NOMO-1 (cell line): ENCODE data around the gene GATAD2B.
"Not testable (repeated sequence)": the region's sequence is repeated elsewhere in the genome, so short reads cannot be mapped to it uniquely, and the experiment has no call there.

ENCODE experiments used
- DNase-seq, 2 experiments: peaks; one replicate each; lab custom pipeline; 2025; ENCODE audit not compliant: unreplicated experiment in 2 of 2; lab: John Stamatoyannopoulos, UW

GATAD2B gene

DNA sequence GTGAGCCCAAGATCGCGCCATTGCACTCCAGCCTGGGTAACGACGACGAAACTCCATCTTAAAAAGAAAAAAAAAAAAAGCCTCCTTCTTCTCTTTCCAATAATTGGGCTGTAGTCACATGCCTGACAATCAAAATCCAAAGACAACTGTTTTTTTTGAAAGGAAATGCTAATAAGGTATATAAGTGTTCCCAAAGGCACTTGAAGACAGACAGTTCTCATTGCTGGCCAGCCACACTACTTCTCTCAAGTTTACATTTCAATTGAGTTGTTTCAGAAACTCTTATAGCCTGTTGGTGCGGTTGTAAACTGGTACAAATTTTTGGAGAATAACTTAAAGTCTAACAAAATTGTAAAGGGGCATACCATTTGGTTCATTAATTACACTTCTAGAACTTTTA, 23.3 kb downstream of the GATAD2B start:
- DNase-seq = no peak

DNA sequence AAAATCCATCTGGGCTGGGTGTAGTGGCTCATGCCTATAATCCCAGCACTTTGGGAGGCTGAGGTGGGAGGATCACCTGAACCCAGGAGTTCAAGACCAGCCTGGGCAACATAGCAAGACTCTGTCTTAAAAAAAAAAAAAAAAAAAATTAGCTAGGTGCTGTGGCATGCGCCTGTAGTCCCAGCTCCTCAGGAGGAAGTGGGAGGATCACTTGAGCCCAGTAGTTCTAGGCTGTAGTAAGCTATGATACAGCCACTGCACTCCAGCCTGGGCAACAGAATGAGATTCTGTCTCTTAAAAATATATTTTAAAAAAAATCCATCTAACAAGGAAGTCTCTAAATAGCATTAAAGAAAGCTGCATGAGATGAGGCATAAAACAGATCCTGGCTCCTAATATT, 26.9 kb downstream of the GATAD2B start:
- not testable (repeated sequence) for DNase-seq

DNA sequence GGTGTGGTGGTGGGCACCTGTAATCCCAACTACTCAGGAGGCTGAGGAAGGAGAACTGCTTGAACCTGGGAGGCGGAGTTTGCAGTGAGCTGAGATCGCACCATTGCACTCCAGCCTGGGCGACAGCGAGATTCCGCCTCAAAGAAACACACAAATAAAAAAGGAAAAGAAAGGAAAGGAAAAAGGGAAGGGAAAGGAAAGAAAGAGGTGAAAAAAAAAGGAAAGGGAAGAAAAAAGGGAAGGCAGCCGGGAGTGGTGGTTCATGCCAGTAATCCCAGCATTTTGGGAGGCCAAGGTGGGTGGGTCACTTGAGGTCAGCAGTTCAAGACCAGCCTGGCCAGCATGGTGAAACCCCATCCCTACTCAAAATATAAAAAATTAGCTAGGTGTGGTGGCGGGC, 31.7 kb downstream of the GATAD2B start:
- DNase-seq = not testable (repeated sequence)

DNA sequence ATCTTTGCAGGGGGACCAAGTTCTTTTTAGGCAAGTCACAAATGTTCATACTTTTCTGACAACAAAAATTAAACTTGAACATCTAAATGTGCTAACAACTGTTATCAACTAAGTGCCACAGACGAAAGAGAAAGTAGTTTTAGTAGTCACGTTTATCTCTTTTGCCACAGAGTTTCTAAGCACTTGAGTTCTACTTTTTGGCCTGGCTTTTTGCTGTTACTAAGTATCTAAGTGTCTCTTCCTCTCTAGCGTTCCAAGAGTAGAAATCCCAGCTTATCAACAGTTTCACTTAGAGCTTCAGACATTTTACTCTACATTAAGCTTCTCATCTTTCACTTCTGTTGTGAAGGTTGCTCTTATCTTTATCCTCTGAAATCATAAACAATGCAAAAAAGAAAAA, 34.2 kb downstream of the GATAD2B start:
- DNase-seq = no peak

DNA sequence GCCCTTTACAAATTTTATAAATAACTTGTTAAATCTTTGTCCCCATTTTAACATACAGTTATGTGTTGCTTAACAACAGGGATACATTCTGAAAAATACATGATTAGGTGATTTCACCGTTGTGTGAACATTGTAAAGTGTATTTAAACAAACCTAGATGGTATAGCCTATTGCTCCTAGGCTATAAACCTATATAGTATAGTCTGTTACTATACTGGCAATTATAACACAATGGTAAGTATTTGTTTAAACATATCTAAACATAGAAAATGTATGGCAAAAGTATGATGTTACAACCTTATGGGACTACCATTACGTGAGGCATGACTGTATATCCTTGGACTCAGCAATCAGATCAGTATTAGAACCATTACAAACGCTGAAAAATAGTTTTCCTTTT, 36.6 kb downstream of the GATAD2B start:
- DNase-seq = no peak

DNA sequence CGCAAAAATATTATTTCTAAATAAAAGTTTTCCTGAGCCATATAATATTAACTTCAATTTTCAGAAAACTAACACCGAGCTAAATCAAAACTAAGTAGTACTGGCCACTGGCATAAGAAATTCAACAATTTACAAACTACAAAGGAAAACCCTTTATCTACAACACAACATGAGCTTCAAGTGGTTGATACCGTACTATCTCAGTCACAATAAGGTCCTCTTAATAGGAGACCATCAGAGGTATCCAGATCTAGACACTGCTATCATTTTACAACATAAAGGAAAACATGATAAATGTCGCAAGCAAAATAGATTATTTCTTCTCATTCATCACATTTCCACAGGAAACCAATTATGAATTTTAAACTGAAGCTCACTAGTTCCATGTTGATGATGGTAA, 39.5 kb downstream of the GATAD2B start:
- DNase-seq = no peak

DNA sequence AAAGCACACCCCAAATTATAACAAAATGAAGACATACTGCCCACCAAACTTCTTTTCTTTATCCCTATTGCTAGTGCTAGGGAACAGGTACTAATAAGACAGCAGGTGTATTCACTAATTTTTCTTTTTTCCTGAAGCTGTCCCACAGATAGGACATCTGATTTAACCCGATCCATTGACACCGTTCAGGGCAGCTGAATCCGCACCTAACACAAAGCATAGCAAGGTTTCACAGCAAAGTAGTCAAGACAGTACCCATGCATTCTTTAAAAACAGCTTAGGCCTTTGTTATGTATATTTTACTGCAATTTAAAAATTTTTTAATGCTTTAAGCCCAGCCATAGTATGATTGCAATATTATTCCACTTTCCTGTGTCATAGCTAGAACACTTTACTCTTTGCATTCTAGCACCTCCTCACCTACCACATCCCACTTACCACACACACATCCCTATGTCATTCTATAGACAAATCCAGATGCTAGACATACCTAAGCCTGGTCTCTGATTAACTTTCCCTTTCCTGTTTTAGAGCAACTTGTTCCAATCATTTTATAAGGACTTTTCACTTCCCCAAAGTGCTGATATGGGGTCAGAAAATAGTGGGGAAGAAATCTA, 40.4 kb downstream of the GATAD2B start:
- no peak for DNase-seq

DNA sequence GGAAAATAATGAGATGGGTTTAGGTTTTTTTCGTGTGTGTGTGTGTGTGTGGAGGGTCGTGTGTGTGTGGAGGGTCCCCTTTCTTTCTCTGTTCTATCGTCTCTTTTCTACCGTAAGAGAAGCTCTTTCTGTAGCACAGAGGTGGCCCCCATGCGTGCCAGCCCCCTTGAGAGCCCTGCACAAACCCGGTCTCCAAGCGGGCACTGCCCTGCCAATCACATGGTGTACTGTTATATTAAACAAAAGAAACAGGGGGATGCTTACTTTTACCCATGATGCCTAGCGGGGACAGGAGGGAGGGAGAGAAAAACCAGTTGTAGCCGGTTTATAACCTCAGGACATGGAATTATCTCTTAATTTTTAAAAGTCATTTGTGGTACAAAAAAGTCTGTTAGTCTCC, 41.0 kb downstream of the GATAD2B start:
- no peak for DNase-seq

DNA sequence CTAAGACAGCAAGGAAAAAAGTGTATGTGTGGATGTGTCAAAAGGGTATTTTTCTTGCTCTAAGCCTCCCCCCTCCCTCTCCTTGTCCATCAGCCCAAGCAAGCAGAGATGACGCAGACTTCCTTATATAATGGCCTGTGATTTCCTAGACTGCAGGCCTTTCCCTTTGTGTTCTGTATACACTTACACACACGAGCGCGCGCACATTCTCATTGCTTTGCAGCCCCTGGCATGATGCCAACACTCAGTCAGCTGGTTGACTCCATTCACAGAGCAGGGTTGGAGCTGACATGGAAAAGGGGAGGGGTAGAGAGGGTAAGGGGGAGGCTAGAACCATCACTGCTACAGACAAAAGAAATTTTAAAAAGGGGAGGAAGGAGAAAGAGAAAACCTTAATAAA, 41.8 kb downstream of the GATAD2B start:
- no peak for DNase-seq

DNA sequence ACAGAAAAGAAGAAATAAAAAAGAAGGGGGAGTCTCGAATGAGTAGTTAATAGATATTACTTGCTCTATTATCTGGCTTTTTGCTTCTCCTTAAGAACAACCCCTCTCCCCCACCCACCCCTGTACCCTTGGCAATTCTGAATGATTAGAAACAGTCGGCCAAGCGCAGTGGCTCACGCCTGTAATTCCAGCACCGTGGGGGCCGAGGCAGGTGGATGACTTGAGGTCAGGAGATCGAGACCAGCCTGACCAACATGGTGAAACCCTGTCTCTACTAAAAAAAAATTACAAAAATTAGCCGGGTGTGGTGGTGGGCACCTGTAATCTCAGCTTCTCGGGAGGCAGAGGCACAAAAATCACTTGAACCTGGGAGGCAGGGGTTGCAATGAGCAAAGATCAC, 42.7 kb downstream of the GATAD2B start:
- DNase-seq = no peak

DNA sequence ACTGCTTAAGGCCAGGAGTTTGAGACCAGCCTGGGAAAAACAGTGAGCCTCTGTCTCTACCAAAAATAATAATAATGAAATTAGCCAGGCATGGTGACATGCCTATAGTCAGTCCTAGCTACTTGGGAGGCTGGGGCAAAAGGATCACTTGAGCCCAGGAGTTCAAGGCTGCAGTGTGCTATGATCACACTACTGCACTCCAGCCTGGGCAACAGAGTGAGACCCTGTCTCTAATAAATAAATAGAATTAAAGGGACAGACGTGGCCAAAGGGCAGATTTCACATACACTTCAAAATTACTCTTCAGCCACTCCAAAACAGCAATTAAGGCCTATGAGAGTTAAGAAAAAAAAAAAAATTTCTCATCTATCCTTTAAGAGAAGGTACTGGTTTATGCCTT, 45.7 kb downstream of the GATAD2B start:
- DNase-seq = no peak

DNA sequence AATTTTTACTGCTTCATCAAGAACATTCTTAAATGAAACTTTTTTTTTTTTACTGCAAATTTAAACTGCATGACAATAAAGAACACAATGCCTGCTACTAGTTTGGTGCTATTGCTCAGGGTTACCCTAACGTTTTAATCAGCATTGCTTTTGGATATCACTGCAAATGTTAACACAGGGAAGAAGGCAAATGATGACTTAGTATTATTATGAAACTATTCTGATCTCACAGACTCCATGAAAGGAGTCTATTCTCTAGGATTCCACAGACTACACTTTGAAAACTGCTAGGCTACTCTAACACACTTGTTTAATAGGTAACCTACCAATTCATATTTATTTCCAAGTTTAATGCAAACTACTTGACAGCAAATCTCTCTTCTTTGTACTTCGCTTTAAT, 49.8 kb downstream of the GATAD2B start:
- no peak for DNase-seq

DNA sequence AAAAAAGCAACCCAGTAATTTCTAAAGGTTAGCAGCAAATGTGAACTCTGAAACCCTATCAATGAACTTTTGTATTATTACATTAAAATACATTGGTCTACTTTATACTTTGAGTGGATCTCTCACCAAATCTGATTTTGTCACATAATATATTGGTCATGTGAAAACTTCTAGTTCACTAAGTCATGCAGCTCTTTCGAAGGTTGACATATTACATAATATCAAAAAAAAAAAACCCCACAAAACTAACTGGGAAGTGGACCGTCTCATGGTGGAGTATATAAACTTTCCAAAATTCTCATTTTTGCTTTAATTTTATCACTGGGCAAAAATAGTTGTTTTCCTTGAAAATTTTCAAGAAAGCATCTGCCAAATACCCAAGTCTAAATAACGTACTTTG, 50.4 kb downstream of the GATAD2B start:
- no peak for DNase-seq

DNA sequence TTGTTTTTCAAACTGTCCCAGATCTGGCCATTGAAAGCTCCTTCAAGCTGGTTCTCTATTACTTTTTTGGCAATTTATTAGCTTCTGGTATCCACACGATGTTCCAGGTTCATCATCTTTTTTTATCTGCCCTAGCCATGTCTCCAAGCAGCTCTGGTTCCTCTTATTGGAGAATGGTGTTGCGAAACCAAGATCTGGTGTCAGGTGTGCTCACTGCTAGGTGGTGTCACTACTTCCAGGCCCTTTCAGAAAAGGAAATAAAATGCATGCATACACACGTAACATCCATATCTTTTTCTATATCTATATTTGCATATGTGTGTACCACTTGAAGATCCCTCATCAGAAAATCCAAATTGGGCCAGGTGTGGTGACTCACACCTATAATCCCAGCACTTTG, 53.3 kb downstream of the GATAD2B start:
- DNase-seq = no peak

DNA sequence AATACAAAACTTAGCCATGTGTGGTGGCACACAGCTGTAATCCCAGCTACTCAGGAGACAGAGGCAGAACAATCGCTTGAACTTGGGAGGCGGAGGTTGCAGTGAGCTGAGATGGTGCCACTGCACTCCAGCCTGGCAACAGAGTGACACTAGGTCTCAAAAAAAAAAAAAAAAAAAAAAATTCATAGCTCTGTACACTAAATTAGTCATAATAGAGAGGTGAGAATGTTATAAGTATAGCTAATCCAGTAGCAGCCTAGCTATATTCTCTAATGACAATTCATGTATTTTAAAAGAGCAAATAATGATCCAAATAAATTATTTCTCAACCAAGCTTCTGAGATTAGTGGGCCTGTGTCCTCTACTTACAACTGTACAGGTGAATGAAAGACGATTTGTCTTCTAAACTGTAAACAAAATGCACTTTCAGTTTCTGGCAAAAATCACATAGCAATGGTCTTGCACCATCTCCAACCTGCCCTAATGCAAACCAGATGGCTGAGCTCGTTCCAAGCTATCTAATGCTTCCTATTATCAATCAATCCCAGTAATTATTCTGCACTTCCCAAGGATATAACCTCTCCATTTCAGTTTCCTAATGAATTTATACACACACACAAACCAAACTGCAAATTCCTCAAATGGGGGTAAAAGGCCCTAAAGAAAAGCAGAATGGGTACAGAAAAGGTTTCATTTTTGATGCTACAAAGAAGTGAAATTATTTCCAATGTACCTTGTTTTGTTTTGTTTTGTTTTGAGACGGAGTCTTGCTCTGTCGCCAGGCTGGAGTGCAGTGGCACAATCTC, 56.5 kb downstream of the GATAD2B start:
- no peak for DNase-seq

DNA sequence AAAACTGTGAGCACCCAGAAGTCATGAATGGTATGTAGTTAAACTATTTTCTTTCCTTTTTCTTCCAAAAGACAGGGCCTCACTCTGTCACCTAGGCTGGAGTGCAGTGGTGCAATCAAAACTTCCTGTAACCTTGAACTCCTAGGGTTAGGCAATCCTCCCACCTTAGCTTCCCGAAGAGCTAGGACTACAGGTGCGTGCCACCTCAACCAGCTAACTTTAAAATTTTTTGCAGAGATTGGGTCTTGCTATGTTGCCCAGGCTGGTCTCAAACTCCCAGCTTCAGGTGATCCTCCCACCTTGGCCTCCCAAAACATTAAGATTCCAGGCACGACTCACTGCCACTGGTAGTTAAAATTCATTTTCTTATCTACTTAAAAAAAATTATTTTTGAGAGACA, 62.5 kb downstream of the GATAD2B start:
- DNase-seq = no peak

DNA sequence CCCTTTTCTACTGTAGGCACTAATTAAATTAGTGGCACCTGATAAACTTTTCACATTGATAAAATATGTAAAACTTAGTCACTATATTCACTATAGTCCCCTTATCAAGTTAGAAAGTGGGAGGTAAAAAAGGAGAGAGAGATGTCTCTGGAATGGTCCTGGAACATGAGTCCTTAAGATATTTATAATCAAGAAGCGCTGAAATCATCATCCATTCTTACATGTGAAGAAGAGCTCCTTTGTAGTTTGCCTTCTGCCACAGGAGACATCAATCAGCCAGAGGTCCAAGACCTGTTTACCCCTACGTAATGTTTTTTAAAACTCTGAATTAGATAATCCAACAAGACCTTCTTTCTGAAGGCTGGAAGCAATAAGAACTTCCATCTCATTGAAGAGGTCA, 65.3 kb downstream of the GATAD2B start:
- no peak for DNase-seq

DNA sequence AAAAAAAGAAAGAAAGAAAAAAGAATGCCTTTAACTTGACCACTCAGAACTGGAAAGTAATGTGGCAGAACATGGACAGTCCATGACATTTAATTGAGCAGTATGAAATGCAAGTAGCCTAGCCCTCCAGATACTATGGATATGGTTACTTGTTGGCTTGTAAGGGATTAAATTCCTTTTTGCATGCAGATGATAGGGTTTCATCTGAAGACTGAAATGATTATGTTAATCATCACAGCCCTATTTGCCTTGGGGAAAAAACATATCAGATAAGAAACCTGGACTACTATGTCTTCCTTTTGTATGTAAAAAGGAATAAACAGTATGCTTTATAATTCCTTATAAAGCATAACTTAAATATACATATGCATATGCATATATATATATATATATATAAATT, 66.0 kb downstream of the GATAD2B start:
- DNase-seq = no peak

DNA sequence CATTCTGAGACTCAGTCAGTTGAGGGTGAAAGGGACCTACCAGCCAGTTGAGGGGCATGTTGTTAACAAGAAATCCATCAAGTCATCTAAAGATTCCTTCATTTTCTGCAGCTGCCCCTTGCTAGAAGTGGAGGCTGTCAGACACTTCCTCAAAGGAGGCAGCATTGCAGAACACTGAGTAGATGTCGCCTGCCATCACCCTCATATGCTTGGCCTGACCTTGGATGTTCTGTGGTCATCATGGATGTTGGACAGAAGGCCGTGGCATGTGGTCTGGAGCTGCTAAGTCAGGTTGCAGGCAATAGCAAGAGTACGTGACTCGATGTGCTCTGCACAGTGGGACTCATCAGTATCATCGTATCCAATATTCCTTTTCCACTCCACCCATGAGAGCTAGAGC, 70.6 kb downstream of the GATAD2B start:
- DNase-seq = peak; percentile 40 to 76

DNA sequence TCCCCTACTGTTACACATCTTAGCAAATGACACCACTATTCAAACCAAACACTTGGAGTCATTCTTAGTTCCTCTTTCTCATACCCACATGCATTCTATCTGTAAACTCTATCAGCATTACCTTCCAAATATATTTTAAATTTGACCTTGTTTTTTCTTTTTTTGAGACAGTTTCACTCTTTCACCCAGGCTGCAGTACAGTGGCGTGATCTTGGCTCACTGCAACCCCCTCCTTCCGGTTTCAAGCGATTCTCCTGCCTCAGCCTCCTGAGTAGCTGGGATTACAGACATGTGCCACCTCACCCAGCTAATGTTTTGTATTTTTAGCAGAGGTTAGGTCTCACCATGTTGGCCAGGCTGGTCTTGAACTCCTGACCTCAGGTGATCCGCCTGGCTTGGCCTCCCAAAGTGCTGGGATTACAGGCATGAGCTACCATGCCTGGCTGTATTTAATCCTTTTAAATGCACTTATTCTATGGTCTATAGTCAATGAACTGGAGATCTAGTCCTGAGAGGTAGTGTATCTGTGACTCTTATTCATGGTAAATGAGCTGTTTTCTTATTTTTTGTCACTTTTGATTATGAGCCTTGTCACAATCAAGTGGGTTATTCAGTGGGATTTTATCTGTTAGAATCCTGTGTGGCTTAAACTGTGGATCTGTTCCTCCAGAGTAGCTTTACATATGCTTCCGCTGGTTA, 73.1 kb downstream of the GATAD2B start:
- peak; percentile 7 to 81 for DNase-seq

DNA sequence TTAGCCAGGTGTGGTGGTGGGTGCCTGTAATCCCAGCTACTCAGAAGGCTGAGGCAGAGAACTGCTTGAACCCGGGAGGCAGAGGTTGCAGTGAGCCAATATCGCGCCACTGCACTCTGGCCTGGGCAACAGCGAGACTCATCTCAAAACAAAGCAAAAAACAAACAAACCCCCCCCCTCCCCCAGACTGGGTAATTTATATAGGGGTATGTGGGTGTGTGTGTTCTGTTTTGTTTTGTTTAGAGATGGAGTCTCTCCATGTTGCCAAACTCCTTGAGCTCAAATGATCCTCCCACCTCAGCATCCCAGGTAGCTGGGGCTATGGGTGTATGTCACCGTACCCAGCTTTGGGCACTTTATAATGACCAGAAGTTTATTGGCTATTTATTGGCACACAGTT, 74.0 kb downstream of the GATAD2B start:
- no peak for DNase-seq

DNA sequence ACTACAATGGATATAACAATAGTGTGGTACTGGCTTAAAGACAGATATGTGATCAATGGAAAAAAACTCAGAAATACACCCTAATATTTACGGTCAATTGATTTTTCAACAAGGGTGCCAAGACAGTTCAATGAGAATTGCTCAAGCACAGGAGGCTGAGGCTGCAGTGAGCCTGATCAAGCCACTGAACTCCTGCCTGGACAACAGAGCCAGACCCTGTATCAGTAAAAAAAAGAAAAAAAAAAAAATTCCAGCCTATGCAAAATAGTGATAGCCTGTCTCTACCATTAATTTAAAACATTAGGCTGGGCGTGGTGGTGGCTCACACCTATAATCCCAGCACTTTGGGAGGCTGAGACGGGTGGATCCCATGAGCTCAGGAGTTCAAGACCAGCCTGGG, 77.6 kb downstream of the GATAD2B start:
- no peak for DNase-seq
